NOMO-1 treated with dmso at 0.1 percent for 144 hours (cell line): ENCODE results near the gene EFCAB11.

Source experiments
- DNase-seq: peaks from one replicate; lab custom pipeline; 2025; ENCODE audit not compliant: unreplicated experiment; lab: John Stamatoyannopoulos, UW

Gene EFCAB11, protein sequence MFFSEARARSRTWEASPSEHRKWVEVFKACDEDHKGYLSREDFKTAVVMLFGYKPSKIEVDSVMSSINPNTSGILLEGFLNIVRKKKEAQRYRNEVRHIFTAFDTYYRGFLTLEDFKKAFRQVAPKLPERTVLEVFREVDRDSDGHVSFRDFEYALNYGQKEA

GRCh38 chr14:89954070-89955021, at the start of gene EFCAB11:
TSS of gene EFCAB11 (minus strand) at chr14:89954730. CDS start at chr14:89954660, 70 bp downstream.
- peak; percentile 99 for DNase-seq

DNA sequence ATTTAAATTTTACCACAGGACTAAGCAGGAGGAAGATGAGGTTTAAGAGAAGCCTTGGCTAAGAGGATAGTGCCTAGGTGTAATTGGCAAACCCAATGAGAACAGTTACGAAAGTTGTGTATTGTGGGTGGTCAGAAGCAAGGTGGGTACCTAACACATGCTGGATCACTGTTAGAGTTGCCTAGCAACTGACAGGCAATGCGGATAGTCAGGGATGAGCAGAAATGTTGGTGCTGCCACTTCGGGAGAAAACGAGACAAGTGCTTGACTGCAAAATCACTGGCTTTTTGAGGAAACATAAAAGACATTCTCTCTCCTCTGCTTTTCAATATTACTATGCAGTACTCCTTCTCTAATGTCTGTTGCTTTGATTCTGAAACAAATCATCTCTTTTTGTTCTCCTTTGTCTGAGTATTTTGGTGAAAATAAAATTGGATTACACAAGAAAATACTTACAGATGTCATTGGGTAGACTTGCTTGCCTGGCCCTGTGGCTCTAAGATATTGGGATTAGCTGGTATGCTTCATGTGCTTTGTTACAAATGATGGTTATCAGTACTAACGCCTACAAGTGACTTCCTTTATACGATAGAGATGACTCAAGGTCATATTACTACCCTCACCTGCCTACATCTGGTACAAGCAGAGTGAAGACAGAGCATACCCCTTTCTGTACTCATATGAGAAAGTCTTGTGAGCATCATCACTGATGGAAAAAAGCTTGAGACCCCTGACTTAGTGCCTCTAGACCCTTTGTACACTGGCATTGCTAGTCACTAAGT, 49.2 kb upstream of the EFCAB11 start:
- DNase-seq: no peak

DNA sequence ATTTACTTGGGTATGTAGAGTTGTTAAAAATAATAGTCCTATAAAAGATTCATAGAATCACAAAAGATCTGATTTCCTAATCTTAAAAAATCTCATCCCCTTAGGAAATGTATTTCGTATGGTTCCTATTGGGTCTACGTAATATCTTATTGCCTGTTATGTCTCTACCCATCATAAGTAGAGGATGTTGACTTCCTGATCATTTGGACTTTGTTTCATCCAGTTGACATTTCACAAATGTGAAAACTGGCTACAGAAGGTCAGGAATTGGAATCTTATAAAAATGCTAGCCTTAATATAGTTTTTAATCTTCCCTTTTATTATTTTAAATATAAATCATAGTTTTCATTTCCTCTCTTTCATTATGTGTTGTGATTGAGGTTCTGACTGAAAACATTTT, 46.4 kb upstream of the EFCAB11 start:
- DNase-seq: no peak

DNA sequence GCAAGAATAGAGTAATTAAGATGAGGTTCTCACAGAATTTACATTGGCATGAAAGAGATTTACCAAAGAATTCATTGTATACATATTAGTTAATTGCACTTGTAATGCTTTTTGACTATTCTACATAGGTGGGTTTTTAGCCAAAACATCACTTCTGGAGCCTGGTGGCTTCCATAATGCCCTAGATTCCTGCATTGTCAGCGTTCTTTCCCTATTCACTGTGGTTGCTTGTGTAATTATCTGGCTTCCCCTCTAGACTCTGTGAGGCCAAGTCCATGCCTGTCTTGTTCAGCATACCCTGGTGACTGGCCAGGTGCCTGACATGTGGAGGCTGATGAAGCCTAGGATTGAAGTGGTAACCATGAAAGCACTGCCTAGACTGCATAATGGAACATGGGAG, 42.4 kb upstream of the EFCAB11 start:
- no peak for DNase-seq

DNA sequence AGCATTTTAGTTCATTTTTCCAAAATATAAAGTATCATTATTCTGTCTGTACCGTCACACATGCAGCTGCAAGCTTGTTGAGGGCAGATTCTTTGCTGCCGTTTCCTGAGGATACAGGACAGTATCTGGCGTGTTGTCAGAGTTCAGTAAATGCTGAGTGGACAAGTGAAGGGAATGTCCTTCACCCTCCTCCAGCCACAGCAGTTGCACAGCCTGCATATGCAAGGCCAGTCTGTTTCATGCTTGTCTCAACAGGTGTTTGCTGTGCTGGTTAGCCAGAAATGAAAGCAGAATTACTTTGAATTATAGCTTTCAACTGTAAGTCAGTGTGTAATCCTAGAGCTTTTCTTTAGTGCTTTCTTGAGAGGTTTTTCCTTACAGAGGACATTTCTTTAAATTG, 37.7 kb upstream of the EFCAB11 start:
- DNase-seq: no peak

- DNase-seq: no peak
These were observed 36.2 kb upstream of the EFCAB11 start for GRCh38 chr14:89990623-89991275.

GRCh38 chr14:89990218-89990617, 35.7 kb upstream of the EFCAB11 start:
- DNase-seq: no peak

- DNase-seq: no peak
These were observed 34.3 kb upstream of the EFCAB11 start for GRCh38 chr14:89988787-89989186.

DNA sequence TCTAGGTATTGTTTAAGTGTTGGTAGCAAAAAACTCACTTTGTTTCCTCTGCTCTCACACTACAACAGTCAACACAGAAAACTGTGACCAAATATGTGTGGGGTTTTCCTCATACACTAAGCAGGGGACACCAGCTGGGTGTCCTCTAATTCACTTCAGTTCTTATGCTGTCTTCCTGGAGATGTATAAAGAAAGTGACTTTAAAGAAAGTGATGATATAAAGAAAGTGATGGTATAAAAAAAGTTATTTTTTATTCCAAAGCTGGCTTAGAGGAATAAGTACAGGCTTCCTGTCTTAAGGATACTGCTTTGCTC, 32.6 kb upstream of the EFCAB11 start:
- no peak for DNase-seq

GRCh38 chr14:89986462-89987160, 32.1 kb upstream of the EFCAB11 start:
- DNase-seq: no peak

GRCh38 chr14:89983375-89983774, 28.8 kb upstream of the EFCAB11 start:
- no peak for DNase-seq

GRCh38 chr14:89978656-89979055, 24.1 kb upstream of the EFCAB11 start:
- DNase-seq: no peak

- no peak for DNase-seq
These were observed 23.1 kb upstream of the EFCAB11 start for GRCh38 chr14:89977668-89978067.

- DNase-seq: peak; percentile 22
These were observed 18.8 kb upstream of the EFCAB11 start for GRCh38 chr14:89973234-89973823.

DNA sequence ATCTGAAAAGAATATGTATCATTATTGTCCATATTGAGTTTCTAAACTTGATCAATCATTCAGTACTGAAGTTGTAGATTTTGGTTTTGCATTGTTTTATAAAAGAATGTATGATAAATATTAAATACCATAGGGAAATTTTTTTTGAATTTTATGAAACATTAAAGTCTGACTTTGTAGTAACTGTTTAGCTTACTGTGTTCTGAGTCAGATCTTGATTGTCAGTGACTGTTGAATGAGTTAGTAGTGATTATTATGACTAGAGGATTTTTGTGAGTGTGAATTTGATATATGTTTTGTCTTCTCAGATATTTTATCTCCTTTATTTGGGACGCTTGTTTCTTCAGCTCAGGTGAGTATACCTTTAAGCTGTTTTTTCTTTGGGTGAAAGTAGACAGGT, 11.3 kb upstream of the EFCAB11 start:
- DNase-seq: no peak

GRCh38 chr14:89963288-89963978, 8.9 kb upstream of the EFCAB11 start:
- DNase-seq: no peak

DNA sequence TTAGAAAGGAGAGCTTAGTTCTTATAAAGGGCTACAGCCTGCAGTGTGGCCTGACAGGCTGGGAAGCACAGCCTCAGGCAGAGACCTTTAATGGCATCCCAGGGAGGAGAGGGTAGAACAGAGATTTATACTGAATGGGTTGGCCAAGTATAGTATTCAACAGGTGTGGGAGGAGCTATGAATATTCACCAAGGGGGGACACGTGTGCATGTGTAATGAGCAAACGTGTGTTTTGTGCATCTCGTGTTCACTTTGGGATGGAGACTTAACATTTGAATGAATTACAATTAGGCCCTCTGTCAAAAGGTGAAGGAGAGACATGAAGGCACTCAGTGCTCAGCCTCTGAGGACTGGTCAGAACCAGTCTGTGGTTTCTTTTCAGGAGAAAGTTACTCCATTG, 6.4 kb upstream of the EFCAB11 start:
- no peak for DNase-seq

DNA sequence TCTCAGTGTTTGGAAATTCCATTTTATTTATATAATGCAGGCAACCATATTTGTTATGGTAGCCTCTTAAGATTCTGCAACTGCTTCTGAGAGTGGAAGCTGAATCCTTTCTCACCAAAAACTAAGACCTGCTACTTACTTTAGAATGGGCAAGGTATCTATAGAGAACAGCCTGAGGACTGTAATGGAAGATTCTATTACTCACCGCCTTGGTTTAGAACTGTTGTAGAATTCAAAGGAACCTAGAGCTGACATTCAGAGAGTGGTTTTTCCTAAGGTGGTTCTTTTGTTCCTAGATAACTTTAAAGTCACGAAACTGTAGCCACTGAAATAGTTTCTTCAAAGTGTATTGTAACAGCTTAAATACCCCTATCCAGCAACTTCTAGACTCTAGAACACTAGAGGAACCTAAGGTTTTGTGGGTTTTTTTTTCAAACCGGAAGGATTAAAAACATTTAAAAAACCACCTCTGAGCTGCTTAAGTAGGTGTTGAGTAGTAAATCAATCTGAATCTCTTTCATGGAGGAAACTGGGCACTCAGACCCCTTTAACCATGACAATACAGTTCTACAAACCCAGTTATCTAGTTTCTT, 5.4 kb upstream of the EFCAB11 start:
- DNase-seq: no peak

GRCh38 chr14:89958966-89959365, 4.4 kb upstream of the EFCAB11 start:
- DNase-seq: no peak
